GM23338 (cell line): ENCODE data around the gene C16orf78.

Source experiments
- CREB1 ChIP-seq: fragments of 250-450 bp; sonication (Bioruptor Pico); IDR thresholded peaks from 2 replicates; pipeline ENCODE4 v1.5.0; 2020; ENCODE audit warnings: low read depth, mild to moderate bottlenecking, moderate library complexity
- EZH2 ChIP-seq: fragments of 200-600 bp; sonication (generic); IDR thresholded peaks from one replicate; pipeline ENCODE4 v1.8.0; 2017; ENCODE audit warnings: antibody characterized with exemption, mild to moderate bottlenecking, low read depth; ENCODE audit not compliant: unreplicated experiment
- EZH2phosphoT487 ChIP-seq: fragments of 200-600 bp; sonication (generic); IDR thresholded peaks from one replicate; pipeline ENCODE4 v1.8.1; 2018; ENCODE audit warnings: antibody characterized with exemption; ENCODE audit not compliant: unreplicated experiment
- JUNB ChIP-seq: IDR thresholded peaks from one replicate; pipeline ENCODE4 v1.6.1; 2016; ENCODE audit warnings: antibody characterized with exemption; ENCODE audit not compliant: unreplicated experiment
- NANOG ChIP-seq: IDR thresholded peaks from 2 replicates; pipeline ENCODE4 v1.6.1; 2016; ENCODE audit warnings: antibody characterized with exemption, borderline replicate concordance
- POLR2AphosphoS5 ChIP-seq: IDR thresholded peaks from 2 replicates; pipeline ENCODE4 v1.6.1; 2016; ENCODE audit warnings: antibody characterized with exemption, low read depth
- ZNF114 ChIP-seq: fragments of 250-450 bp; sonication (Bioruptor Pico); IDR thresholded peaks from 2 replicates; pipeline ENCODE4 v1.5.0; 2020; ENCODE audit warnings: mild to moderate bottlenecking, moderate library complexity
- ZNF331 ChIP-seq: fragments of 250-450 bp; sonication (Bioruptor Pico); IDR thresholded peaks from 2 replicates; pipeline ENCODE4 v1.5.0; 2020; ENCODE audit warnings: low read depth, mild to moderate bottlenecking, moderate library complexity
- TF ChIP-seq, protein P1 (sequence below), 2 experiments: fragments of 200-600 bp in 1 of 2; sonication (generic) in 1 of 2; conservative IDR thresholded peaks; 2 replicates each; pipeline versions ENCODE4 v1.5.1 to v1.6.1; 2016 to 2017; ENCODE audit warnings: antibody characterized with exemption in 2 of 2, low read depth in 2 of 2, mild to moderate bottlenecking in 2 of 2, moderate library complexity in 1 of 2
- TF ChIP-seq, protein P2 (sequence below): IDR thresholded peaks from 2 replicates; pipeline ENCODE4 v1.6.1; 2016; ENCODE audit warnings: antibody characterized with exemption
- TF ChIP-seq, protein P3 (sequence below): IDR thresholded peaks from one replicate; pipeline ENCODE4 v1.6.1; 2018; ENCODE audit warnings: antibody characterized with exemption; ENCODE audit not compliant: unreplicated experiment

DNA sequence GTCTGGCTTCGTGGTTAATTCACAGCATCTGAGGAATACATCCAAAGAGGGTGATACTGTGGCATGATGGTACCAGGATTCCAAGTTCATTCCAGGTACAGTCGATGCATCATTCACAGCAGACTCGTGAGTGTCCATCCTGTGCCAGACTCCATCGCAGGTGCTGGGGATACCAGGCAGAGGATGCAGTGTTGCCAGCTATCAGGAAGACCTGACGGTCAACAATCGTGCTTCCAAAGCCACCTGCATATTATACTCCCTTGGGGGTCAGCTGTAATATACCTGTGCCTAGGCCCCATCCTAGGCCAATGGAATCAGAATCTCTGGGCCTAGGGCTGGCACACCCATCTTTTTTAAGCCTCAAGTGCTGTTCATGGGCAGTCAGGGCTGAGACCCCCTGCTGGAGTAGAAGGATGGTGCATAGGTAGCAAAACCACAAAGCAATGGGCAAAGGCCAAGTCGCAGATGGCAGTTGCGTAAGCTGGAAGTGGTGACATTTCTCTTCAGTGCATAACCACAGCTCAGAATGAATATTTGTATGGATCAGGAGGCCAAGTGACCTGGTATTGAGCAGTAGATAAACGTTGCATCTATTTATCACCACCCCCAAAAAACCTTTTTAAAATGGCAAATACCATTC lies 42.9 kb upstream of the C16orf78 start:
- TF ChIP-seq, protein P1, sequence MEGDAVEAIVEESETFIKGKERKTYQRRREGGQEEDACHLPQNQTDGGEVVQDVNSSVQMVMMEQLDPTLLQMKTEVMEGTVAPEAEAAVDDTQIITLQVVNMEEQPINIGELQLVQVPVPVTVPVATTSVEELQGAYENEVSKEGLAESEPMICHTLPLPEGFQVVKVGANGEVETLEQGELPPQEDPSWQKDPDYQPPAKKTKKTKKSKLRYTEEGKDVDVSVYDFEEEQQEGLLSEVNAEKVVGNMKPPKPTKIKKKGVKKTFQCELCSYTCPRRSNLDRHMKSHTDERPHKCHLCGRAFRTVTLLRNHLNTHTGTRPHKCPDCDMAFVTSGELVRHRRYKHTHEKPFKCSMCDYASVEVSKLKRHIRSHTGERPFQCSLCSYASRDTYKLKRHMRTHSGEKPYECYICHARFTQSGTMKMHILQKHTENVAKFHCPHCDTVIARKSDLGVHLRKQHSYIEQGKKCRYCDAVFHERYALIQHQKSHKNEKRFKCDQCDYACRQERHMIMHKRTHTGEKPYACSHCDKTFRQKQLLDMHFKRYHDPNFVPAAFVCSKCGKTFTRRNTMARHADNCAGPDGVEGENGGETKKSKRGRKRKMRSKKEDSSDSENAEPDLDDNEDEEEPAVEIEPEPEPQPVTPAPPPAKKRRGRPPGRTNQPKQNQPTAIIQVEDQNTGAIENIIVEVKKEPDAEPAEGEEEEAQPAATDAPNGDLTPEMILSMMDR (conservative IDR thresholded peaks at IDR 0.05; ENCODE audit: low read depth in 2 of 2) = no peak
- TF ChIP-seq EZH2phosphoT487 = no peak
- TF ChIP-seq POLR2AphosphoS5 = no peak
- TF ChIP-seq JUNB = no peak
- TF ChIP-seq EZH2 = no peak
- TF ChIP-seq, protein P2, sequence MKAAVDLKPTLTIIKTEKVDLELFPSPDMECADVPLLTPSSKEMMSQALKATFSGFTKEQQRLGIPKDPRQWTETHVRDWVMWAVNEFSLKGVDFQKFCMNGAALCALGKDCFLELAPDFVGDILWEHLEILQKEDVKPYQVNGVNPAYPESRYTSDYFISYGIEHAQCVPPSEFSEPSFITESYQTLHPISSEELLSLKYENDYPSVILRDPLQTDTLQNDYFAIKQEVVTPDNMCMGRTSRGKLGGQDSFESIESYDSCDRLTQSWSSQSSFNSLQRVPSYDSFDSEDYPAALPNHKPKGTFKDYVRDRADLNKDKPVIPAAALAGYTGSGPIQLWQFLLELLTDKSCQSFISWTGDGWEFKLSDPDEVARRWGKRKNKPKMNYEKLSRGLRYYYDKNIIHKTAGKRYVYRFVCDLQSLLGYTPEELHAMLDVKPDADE = no peak
- TF ChIP-seq, protein P3, sequence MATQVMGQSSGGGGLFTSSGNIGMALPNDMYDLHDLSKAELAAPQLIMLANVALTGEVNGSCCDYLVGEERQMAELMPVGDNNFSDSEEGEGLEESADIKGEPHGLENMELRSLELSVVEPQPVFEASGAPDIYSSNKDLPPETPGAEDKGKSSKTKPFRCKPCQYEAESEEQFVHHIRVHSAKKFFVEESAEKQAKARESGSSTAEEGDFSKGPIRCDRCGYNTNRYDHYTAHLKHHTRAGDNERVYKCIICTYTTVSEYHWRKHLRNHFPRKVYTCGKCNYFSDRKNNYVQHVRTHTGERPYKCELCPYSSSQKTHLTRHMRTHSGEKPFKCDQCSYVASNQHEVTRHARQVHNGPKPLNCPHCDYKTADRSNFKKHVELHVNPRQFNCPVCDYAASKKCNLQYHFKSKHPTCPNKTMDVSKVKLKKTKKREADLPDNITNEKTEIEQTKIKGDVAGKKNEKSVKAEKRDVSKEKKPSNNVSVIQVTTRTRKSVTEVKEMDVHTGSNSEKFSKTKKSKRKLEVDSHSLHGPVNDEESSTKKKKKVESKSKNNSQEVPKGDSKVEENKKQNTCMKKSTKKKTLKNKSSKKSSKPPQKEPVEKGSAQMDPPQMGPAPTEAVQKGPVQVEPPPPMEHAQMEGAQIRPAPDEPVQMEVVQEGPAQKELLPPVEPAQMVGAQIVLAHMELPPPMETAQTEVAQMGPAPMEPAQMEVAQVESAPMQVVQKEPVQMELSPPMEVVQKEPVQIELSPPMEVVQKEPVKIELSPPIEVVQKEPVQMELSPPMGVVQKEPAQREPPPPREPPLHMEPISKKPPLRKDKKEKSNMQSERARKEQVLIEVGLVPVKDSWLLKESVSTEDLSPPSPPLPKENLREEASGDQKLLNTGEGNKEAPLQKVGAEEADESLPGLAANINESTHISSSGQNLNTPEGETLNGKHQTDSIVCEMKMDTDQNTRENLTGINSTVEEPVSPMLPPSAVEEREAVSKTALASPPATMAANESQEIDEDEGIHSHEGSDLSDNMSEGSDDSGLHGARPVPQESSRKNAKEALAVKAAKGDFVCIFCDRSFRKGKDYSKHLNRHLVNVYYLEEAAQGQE = no peak
- TF ChIP-seq CREB1 = no peak
- no peak for TF ChIP-seq ZNF114 (CRISPR knock-in tag)
- no peak for TF ChIP-seq ZNF331 (CRISPR knock-in tag)
- no peak for TF ChIP-seq NANOG
